ENCODE data around the gene MOGAT1. TPM values are rescaled to one million over a fixed set of nuclear protein-coding genes. Genes with fewer than 3 reads are reported as not detected.

Gene MOGAT1
- total and polyA plus RNA-seq, 2 of the 4 experiments (the other 2 are of a cell fraction): not detected

DNA sequence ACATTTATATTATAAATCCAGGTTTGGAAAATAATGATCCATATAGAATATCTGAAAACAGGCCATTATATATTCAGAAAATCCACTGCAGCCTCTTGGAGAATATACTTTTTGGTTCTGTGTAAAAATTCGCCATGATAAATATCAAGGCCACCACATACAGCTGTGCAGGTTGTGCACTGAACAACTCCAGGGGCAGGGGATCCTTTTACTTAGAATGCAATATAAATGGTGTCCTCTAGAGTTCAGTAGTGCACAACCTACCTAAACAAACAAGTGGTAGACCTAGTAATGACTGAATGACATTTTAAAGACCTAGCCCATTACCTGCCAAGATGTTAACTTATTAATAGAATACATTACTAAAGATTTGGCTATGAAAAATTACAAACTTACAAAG, 22.4 kb downstream of the MOGAT1 start:
- Histone ChIP-seq H3K4me3 (ENCODE audit: insufficient read depth, low read depth, low read length) (no peak overlapping the region), H3K27me3 (ENCODE audit: control insufficient read depth, insufficient read depth, low read length) (no peaks in the 10 kb centered on the region), H3K23ac (ENCODE audit: low read depth, low read length) (no peak overlapping the region), H2BK15ac (ENCODE audit: low read depth, low read length) (no peak overlapping the region), H3K4me1 (ENCODE audit: control insufficient read depth, insufficient read depth, low read length) (peaks cover 5% of the 10 kb centered on the region), H3K56ac (ENCODE audit: extremely low read depth, insufficient read depth, low read length) (no peak overlapping the region), H2AFZ (replicated peaks; ENCODE audit: low read length, poor library complexity) (no peak overlapping the region), H3K36me3 (ENCODE audit: control insufficient read depth, insufficient read depth, low read length) (no peaks in the 10 kb centered on the region), H3K9ac (ENCODE audit: low read depth, low read length) (no peak overlapping the region), H4K91ac (ENCODE audit: insufficient read depth, low read depth, low read length) (no peak overlapping the region), H4K5ac (ENCODE audit: low read depth, low read length) (no peak overlapping the region), H3K27ac (ENCODE audit: insufficient read depth, low read length) (no peak overlapping the region), H2AK5ac (ENCODE audit: low read depth, low read length) (no peak overlapping the region), H3K18ac (ENCODE audit: low read depth, low read length) (no peak overlapping the region), H3K9me1 (ENCODE audit: insufficient read depth, low read length) (peaks cover 3% of the 10 kb centered on the region), H2AK9ac (replicated peaks; ENCODE audit: low read depth, low read length, poor library complexity) (no peak overlapping the region), H3K4me2 (ENCODE audit: low read depth, low read length) (no peak overlapping the region), H3K14ac (replicated peaks; ENCODE audit: low read depth, low read length) (no peak overlapping the region), H2BK120ac (ENCODE audit: low read depth, low read length) (no peak overlapping the region), H3K9me3 (ENCODE audit: control insufficient read depth, insufficient read depth, low read length) (no peaks in the 10 kb centered on the region), H2BK20ac (ENCODE audit: low read depth, low read length) (no peak overlapping the region), H3K79me1 (ENCODE audit: low read depth in 1 of 2, low read length in 2 of 2) (no peaks in the 10 kb centered on the region), H4K20me1 (ENCODE audit: insufficient read depth, low read length) (no peaks in the 10 kb centered on the region), H4K8ac (ENCODE audit: low read depth in 2 of 2, low read length in 2 of 2) (no peak overlapping the region), H3K4ac (ENCODE audit: low read depth, low read length) (no peak overlapping the region), H2BK5ac (ENCODE audit: low read depth, low read length, poor library complexity, severe bottlenecking) (no peak overlapping the region)
- dilution Hi-C loops (cut with HindIII; ENCODE audit: low sequenced_read_pairs, unreplicated experiment) (no loop called here), intact Hi-C loops (cut with micrococcal nuclease) (loop anchor here (5.0 kb wide), 2 partner anchors 168 to 263 kb away; partner anchors contain the start of gene ACSL3), in situ Hi-C loops (cut with MboI; ENCODE audit: low sequenced_read_pairs) (loop anchor here (5.0 to 10.0 kb wide), 2 partner anchors 208 to 241 kb away; no protein-coding TSS in a partner anchor)
- ATAC-seq (ENCODE audit: low read depth) (no peak), DNase-seq (no peak)
- no CpG with 5 or more reads among the region's 1 CpG for WGBS, 2 experiments (ENCODE audit: extremely low coverage in 2 of 2, insufficient read length in 1 of 2)
- ChIA-PET POLR2A (ENCODE audit: unreplicated experiment) (no interaction called here), CTCF (interaction anchor here (0.6 kb wide), 1 partner anchor 10 kb away, joined by 3 read pairs; no protein-coding TSS in a partner anchor)
- TF ChIP-seq USF2 (IDR thresholded peaks at IDR 0.05; ENCODE audit: low read depth, low read length) (no peak), POLR2A (IDR thresholded peaks at IDR 0.05; ENCODE audit: low read depth, low read length) (no peak), CTCF (conservative IDR thresholded peaks at IDR 0.05; ENCODE audit: low read depth, low read length) (peak; percentile 37), SMC3 (IDR thresholded peaks at IDR 0.05; ENCODE audit: low read depth, low read length) (no peak), RAD21 (IDR thresholded peaks at IDR 0.05; ENCODE audit: low read length) (peak; percentile 46), RCOR1 (IDR thresholded peaks at IDR 0.05; ENCODE audit: insufficient replicate concordance, low read length) (no peak), MAFK (IDR thresholded peaks at IDR 0.05; ENCODE audit: low read depth, low read length) (no peak)
- no TSS peak for BruUV-seq (replicated peaks)
